Stimulated activated CD4-positive, alpha-beta T cell treated with anti-CD3 and anti-CD28 coated beads, TNF-alpha, amount 100 ng/mL, for 1 hour (primary cell): ENCODE data around the gene STARD7.
"Not testable (repeated sequence)": the region's sequence is repeated elsewhere in the genome, so short reads cannot be mapped to it uniquely, and the experiment has no call there.

Experiments
- DNase-seq, 3 donors: peaks; one replicate each; pipeline ENCODE4 v3.0.0-alpha.2; 2020; ENCODE audit warnings: low read depth in 3 of 3, low spot score in 1 of 3

The STARD7 gene

DNA sequence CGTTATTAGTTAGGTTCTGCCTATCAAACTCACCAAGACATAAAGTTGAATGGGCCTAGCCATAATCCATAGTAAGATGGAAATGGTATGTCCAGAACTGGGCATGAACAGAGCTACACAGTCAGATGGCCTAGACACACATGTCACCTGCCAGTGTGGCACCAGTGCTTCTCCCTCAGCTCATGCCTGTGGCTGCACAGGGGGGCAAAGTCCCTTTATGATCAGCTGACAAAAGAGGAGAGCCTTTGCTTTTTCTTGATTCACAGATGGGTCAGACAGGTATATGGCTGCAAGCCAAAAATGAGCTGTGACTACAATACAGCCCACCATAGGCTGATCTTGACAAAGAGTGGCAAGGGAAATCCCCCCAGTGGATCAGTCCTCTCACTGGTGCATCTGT is 28.3 kb upstream of the STARD7 start:
- DNase-seq, result no peak

GRCh38 chr2:96233880-96234316 is 25.3 kb upstream of the STARD7 start:
- DNase-seq, result no peak

DNA sequence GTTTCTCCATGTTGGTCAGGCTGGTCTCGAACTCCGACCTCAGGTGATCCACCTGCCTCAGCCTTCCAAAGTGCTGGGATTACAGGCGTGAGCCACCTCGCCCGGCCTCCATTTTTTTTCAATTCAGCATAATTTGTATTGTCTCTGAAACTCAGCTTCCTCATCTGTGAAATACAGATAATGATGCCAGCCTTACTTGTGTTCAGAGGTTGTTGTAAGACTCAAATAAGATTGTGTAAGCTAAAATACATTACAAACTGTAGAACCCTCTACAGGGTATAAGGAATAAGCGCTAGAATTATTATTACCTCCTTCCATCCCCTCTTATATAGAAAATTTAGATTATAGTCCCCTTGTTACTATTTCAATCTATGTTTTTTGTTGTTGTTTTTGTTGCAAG is 24.8 kb upstream of the STARD7 start:
- DNase-seq, result no peak

- no peak for DNase-seq
Measured at GRCh38 chr2:96231316-96231715, 22.7 kb upstream of the STARD7 start.

DNA sequence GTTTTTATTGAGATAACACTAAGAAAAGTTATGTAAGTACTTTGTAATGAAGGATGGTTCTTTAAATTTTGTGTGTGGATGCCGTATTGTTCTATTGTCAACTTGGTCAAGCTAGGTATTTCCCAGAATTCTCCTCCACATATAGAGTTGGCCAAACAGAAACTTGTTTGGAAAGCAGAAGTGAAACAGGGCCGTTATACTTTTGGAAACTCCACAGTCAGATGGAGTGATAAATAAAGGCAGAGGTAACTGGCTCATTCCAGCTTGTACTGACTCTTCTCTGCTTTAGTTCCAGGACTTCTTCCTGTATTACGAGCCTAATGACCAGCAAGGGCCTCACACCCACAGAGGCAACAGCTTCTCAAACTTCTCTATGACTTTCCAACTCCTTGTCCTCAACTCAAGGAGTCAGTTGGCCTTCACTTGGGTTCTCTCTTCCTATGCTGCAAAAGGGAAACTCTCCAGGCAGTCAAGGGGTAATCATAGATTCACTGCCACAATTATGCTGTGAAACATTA is 16.4 kb upstream of the STARD7 start:
- DNase-seq, result no peak

DNA sequence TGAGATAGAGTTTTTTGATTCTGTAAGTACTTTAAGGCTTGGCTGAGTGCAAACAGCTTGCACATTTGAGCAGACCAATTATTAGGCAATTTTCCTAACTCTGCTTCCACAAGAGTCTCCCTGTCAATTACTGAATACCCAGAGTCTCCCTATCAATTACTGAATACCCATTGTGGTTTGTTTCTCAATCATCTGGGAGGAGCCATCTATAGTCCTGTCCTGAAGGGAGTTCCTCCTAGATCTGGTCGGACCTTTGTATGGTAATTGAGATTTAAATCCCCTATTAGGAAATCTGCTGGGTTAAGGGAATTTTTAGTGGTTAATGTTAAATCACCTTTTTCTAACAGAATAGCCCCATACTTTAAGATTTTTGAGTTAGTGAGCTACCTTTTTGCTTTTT is 12.5 kb upstream of the STARD7 start:
- not testable (repeated sequence) for DNase-seq

- not testable (repeated sequence) for DNase-seq
Measured at GRCh38 chr2:96219959-96220358, 11.3 kb upstream of the STARD7 start.

- no peak for DNase-seq
Measured at GRCh38 chr2:96218508-96219131, 10.0 kb upstream of the STARD7 start.

GRCh38 chr2:96214554-96214953 is 5.9 kb upstream of the STARD7 start:
- no peak for DNase-seq

DNA sequence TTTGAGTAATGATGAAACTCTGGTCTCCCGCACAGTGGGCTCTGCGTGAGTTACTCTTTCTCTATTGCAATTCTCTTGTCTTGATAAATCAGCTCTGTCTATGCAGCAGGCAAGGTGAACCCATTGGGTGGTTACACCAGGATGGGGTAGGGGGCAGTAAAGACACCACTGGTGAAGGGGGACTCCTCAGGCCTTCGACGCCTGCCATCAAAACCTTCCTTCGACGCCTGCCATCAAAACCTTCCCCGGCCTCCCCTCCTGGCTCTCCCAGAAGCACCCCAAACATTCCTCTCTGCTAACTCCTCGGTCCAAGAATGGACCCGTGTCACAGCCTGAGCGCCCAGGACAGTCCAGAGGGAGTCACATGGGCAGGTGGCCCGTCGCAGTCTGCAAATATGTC is 4.8 kb upstream of the STARD7 start:
- no peak for DNase-seq

- no peak for DNase-seq
Measured at GRCh38 chr2:96212339-96212738, 3.7 kb upstream of the STARD7 start.

DNA sequence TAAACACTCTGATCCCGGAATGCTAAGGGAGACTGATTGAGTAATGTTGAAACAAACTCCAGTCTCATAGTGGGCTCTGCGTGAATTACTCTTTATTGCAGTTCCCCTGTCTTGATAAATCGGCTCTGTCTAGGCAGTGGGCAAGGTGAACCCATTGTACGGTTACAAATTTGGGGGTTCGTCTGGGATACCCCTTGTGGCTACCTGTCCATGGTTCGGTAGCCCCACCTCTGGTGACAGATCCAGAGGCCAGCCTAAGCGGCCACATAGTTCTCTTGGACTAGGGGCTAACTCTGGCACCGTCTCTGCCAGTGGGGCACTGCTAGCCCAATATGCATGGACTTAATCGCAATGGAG is 1.1 kb upstream of the STARD7 start:
- no peak for DNase-seq

DNA sequence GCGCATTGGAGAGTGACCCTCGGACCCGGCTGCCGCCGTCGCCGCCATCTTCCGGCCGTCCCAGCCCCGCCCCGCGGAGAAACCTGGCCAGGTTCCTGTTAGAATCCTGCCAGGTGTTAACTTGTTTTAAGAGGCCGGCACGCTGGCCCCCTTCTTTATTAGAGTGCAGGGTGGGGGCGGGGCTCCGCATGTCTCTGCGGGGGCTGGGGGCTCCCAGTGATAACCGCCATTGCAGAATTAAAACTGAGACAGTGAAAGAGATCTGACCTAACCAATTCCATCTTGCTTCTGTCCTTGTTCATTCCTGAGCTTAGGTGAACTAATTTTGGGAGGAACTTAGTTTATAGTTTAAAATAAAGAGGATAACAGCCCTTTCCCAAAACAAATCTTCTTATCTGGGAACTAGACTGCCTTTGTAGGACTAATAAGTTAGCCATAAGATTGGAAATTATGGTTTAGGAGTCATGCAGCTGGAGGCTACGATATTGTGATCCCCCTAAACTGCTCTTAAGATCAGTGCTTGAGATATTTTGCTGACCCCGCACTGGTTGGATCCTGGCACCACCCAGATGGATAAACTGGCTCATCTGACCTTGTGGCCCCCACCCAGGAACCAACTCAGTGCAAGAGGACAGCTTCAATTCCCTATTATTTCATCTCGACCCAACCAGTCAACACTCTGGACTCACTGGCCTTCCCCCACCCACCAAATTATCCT is 543 bp upstream of the STARD7 start:
- no peak for DNase-seq

DNA sequence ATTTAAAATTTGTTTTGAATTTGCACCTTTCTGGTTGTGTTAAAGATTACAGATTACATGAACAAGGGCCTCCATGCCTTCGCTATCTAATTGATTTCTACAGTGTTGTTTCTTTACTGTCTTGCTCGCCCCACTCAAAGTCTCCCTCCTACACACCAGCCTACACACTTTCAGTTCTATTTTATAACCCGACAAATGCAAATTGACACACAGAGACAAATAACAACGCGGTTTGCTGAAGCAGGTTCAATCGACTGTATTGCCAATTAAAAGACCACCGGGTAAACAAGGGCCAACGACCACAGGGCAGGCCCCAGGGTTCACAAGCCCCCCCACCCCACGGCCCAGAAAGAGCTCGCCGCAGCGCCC is 869 bp downstream of the STARD7 start:
- no peak for DNase-seq

DNA sequence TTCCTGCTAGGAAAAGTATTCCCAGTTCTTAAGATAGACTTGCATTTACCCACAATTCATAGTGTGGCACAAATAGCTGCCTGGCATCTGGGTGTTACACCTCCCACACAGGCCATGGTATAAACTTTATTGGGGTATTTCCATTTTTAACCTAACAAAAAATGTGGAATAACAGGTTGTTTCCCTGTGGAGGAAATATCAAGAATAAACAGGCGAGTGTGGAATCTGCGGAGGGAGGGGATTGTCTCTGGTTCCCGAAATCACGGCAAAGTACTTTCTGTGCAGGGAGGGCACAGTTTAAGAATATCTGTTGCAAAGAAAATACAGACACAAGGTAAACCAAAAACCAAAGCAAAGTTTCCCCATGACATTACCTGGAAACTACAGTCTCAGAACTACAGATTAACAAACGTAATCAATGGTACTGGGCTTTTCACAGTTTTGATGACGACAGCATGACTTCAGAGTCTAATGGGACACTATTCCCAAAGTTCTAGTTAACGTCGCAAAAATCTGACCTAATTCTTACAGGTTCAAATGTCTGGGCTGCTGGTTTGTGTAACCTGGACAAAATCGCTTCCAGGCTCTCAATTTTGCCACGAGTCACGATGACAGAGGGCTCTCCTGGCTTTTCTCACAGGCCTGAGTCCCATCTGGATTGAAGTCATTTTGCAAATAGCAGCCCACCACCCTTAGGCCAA is 1.4 kb downstream of the STARD7 start:
- no peak for DNase-seq

DNA sequence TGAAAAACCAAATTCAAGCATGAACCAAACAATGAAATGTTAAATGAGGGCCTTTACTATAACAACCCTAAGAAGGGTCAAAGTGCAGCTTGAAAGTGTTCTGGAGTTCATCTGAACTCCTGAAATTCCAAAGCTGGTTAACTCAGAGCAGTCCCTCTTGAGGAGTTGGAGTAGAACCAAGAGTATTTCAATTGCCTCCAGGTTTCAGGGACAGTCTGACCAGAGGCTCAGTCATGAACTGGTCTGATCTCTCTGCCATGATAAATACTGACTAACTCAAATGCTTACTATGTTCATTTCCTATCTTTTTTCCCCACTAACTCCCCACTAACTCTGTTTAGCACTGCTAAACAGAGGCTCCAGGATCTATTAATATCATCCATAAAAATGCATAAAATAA is 2.7 kb downstream of the STARD7 start:
- DNase-seq, result no peak

DNA sequence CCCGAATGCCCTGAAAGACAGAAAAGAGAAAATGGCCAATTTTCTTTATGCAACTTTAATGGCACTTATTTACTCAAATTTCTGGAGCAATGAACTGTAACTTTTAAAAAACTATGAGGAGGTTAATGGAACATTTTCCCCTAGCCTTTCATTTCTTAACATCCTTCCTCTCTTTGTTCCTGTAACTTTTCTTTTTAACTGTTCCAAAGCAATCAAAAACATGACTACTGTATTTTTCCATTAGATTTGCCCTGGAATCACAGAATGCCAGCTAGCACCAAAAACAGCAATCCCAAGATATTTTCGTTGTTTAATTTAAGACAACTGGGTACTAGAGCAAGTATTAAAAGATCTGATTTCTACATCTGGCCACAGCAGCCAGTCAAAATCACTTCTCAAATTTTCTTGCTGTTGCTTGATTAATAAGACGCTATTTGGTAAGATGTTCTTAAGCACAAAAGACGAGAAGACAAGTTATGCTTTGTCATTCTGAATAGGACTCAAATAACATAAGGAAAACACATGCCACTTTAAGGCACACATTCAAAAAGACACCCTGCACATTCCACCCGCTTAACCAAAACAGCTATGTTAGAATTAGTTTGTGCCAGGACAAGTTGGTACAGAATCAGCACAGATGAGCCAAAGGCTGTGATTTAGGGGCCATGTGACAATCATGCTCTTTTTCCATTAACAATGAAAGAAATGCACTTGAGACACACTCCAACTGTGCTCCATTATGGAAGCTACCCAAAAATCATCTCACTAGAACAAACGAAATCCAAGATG is 3.6 kb downstream of the STARD7 start:
- DNase-seq, result no peak

GRCh38 chr2:96203130-96204028 is 5.2 kb downstream of the STARD7 start:
- DNase-seq, result no peak

- DNase-seq, result no peak
Measured at GRCh38 chr2:96202152-96202854, 6.3 kb downstream of the STARD7 start.

- DNase-seq, result no peak
Measured at GRCh38 chr2:96201338-96201737, 7.3 kb downstream of the STARD7 start.
